Psoas muscle (tissue), 8 donors: ENCODE measurements around the gene POLR3A. TPM values are rescaled to one million over a fixed set of nuclear protein-coding genes. Genes with fewer than 3 reads are reported as not detected.
A peak's percentile ranks its signal among the peaks of the same experiment; 100 is the strongest.

Source experiments
- ATAC-seq, 4 donors: fragments of 200-7000 bp; cut with Tn5 transposase; one replicate each; pipeline ENCODE4 v1.9.1; 2020; ENCODE audit warnings: moderate library complexity in 3 of 4, mild to moderate bottlenecking in 2 of 4
- DNase-seq, 2 donors: peaks; one replicate each; pipeline ENCODE4 v3.0.0-alpha.2; 2020
- H3K27ac ChIP-seq: fragments of 200-600 bp; one replicate; pipeline ENCODE4 v1.8.0; 2022
- H3K27me3 ChIP-seq, 3 donors: fragments of 200-600 bp in 1 of 3; one replicate each; pipeline versions ENCODE4 v1.6.1 to v1.8.0; 2013 to 2022; ENCODE audit warnings: low read length in 2 of 3, mild to moderate bottlenecking in 2 of 3, moderate library complexity in 1 of 3; ENCODE audit not compliant: insufficient read depth in 3 of 3
- H3K36me3 ChIP-seq, 2 donors: fragments of 200-600 bp in 1 of 2; one replicate each; pipeline versions ENCODE4 v1.6.1 to v1.8.0; 2013 to 2022; ENCODE audit warnings: low read depth in 1 of 2, mild to moderate bottlenecking in 1 of 2, moderate library complexity in 1 of 2; ENCODE audit not compliant: insufficient read depth in 1 of 2
- H3K4me1 ChIP-seq: fragments of 200-600 bp; one replicate; pipeline ENCODE4 v1.8.0; 2022
- H3K4me3 ChIP-seq: fragments of 200-600 bp; one replicate; pipeline ENCODE4 v1.8.0; 2022; ENCODE audit warnings: mild to moderate bottlenecking
- H3K9me3 ChIP-seq: fragments of 200-600 bp; one replicate; pipeline ENCODE4 v1.8.0; 2022
- WGBS, 3 donors: extraction: QIAGEN DNeasy Blood & Tissue Kit; methylation state at CpG; one replicate each; pipeline versions ENCODE4 v1.1.6 to v1.1.7; 2013; 5-methylcytosine and 5-hydroxymethylcytosine counted together
- intact Hi-C, 2 donors: fragments of 100-400 bp; cut with DNase I; formaldehyde crosslinking; loops; one replicate each; pipeline versions ENCODE4 v1.11.0 to v1.14.2; 2022
- polyA plus RNA-seq, 3 donors: library from polyadenylated mRNA; stranded (reverse); fragments of 200-250 nt; gene quantifications; one replicate each; pipeline ENCODE4 v1.2.3, GENCODE V29; 2013
- total RNA-seq, 4 donors: library from RNA; stranded (reverse); fragmentation: NEBNext Ultra II Directional in 2 of 4; extraction: Animal tissue kit (Norgen Biotek cat#: 25700) in 2 of 4; gene quantifications; one replicate each; pipeline versions ENCODE4 v1.2.1 to v1.2.4, GENCODE V29; 2021 to 2023
- TF ChIP-seq, protein P1 (sequence below): fragments of 200-600 bp; IDR thresholded peaks from one replicate; pipeline ENCODE4 v1.8.0; 2022; ENCODE audit warnings: antibody characterized with exemption
- donor health status: healthy with polysubstance abuse.
- donor health status: DM: no; HTN: no; CAD: no; lungs with moderate emphysema.
- donor health status: Bipolar disorder and iron deficiency.
- donor health status: healthy.
- donor health status: DM: yes; HTN: yes; CAD: no.
- donor health status: DM: no; HTN: no; CAD: no.
- donor health status: DM: no; HTN: no; CAD: no.
- donor health status: DM: yes; HTN: yes; CAD: no.

The POLR3A gene
- total and polyA plus RNA-seq, 7 donors = 5.2 to 16.5 (median 12.6) TPM

DNA sequence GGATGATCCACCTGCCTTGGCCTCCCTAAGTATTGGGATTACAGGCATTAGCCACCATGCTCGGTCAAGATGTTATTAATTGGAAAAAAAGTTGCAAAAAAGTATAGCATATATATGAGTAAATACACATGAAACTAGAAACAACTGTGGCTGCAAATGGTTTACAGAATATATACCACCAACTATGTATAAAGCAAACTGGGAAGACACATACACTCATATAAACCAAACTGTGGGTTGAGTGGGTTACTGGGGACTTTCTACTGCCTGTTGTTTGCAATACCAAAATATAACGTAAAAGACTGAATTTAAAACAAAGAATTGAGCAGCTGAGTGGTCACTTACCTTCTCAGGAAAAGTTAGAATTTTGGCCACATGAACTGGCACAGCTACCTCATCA, 8.1 kb downstream of the POLR3A start:
- no peak overlapping the region for H3K4me3 ChIP-seq
- peaks cover 17 to 100% of the 10 kb centered on the region in 2 donors for H3K36me3 ChIP-seq
- WGBS, 3 donors = 88 to 97% (median 90%) methylated on average over 2 of the region's 2 CpGs
- no peaks in the 10 kb centered on the region for H3K4me1 ChIP-seq
- intact Hi-C loops = no loop called here
- H3K9me3 ChIP-seq = no peaks in the 10 kb centered on the region
- H3K27ac ChIP-seq = no peak overlapping the region
- DNase-seq (no peak), ATAC-seq (no peak)
- TF ChIP-seq, protein P1, sequence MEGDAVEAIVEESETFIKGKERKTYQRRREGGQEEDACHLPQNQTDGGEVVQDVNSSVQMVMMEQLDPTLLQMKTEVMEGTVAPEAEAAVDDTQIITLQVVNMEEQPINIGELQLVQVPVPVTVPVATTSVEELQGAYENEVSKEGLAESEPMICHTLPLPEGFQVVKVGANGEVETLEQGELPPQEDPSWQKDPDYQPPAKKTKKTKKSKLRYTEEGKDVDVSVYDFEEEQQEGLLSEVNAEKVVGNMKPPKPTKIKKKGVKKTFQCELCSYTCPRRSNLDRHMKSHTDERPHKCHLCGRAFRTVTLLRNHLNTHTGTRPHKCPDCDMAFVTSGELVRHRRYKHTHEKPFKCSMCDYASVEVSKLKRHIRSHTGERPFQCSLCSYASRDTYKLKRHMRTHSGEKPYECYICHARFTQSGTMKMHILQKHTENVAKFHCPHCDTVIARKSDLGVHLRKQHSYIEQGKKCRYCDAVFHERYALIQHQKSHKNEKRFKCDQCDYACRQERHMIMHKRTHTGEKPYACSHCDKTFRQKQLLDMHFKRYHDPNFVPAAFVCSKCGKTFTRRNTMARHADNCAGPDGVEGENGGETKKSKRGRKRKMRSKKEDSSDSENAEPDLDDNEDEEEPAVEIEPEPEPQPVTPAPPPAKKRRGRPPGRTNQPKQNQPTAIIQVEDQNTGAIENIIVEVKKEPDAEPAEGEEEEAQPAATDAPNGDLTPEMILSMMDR = no peak
- no peaks in the 10 kb centered on the region for H3K27me3 ChIP-seq

DNA sequence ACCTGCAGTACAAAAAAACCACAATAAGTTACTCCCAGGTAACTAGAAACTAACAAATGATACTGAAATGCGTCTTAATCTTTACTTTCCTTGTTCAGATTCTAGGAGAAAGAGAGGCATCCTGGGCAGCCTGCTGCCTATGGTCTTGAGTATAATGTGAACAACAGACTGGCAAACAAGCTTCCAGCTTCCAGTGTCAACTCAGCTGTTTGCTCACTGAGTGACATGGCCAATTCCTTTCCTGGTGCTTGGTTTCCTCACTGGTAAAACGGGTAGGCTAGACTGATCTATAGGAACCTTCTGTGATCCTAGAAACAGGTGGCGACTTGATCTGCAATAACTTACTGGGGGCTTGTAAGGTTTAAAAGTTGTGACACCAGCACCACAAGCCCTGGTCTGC, 10.1 kb downstream of the POLR3A start:
- Histone ChIP-seq H3K27ac (no peak overlapping the region), H3K36me3 (peaks cover 14 to 100% of the 10 kb centered on the region in 2 donors), H3K4me3 (no peak overlapping the region), H3K9me3 (no peaks in the 10 kb centered on the region), H3K27me3 (no peaks in the 10 kb centered on the region), H3K4me1 (peaks cover 6% of the 10 kb centered on the region)
- DNase-seq = no peak
- 85 to 89% (median 86%) methylated on average over 3 of the region's 3 CpGs for WGBS, 3 donors
- TF ChIP-seq, protein P1 = no peak
- ATAC-seq = no peak
- intact Hi-C loops = no loop called here

DNA sequence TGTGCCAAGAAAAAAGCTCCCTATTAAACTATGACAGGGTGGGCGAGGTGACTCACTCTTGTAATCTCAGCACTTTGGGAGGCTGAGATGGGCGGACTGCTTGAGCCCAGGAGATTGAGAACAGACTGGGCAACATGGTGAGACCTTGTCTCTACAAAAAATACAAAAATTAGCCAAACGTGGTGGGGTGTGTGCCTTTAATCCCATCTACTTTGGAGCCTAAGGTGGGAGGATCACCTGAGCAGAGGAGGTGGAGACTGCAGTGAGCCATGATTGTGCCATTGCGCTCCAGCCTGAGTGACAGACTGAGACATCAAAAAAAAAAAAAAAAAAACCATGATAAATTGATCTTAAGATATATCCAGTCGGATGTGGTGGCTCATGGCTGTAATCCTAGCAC, 11.5 kb downstream of the POLR3A start:
- Histone ChIP-seq H3K36me3 (peaks cover 17 to 99% of the 10 kb centered on the region in 2 donors), H3K27ac (no peak overlapping the region), H3K9me3 (no peaks in the 10 kb centered on the region), H3K4me3 (no peak overlapping the region), H3K27me3 (no peaks in the 10 kb centered on the region), H3K4me1 (peaks cover 6% of the 10 kb centered on the region)
- ATAC-seq (no peak), DNase-seq (no peak)
- intact Hi-C loops = no loop called here
- 82 to 86% (median 85%) methylated on average over 5 of the region's 5 CpGs for WGBS, 3 donors
- TF ChIP-seq, protein P1 = no peak

DNA sequence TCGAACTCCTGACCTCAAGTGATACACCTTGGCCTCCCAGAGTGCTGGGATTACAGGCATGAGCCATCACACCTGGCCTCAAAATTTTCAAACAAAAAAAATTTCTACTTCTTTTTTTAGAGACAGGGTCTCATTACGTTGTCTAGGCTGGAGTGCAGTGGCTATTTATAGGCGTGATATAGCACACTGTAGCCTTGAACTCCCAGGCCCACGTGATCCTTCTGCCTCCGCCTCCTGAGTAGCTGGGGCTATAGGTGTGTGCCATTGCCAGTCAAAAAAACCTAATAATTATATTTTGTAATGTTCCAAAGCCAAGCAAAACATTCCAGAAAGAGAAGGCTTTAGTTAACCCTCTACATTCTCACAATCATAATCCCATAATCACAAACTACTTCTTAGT, 13.8 kb downstream of the POLR3A start:
- Histone ChIP-seq H3K27ac (peak overlapping the region; percentile 63), H3K36me3 (peaks cover 13 to 99% of the 10 kb centered on the region in 2 donors), H3K27me3 (no peaks in the 10 kb centered on the region), H3K4me3 (no peak overlapping the region), H3K4me1 (peaks cover 6% of the 10 kb centered on the region), H3K9me3 (no peaks in the 10 kb centered on the region)
- DNase-seq = no peak
- TF ChIP-seq, protein P1 = no peak
- intact Hi-C loops = no loop called here
- 46 to 71% (median 47%) methylated on average over 5 of the region's 5 CpGs for WGBS, 3 donors
- ATAC-seq = peak; percentile 81 to 92 (median 91)

DNA sequence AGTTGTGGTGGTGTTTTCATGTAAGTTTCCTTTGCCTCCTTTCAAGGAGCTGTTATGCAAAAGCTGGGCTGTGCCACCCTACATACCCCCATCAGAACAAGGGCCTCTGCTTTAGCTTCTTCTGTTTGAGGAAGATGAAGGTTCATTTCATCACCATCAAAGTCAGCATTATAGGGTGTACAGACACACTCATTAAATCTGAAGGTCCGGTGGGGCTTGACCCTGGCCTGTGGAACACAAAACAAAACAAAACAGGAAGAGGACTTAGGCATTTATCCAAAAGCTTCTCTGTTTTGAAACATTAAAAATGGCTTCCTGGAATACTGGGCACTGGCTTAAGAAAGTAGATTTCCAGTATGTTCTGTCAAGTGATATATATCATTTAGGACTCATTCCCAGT, 15.8 kb downstream of the POLR3A start:
- ATAC-seq (no peak), DNase-seq (no peak)
- Histone ChIP-seq H3K4me3 (no peak overlapping the region), H3K4me1 (peaks cover 6% of the 10 kb centered on the region), H3K27me3 (no peaks in the 10 kb centered on the region), H3K9me3 (no peaks in the 10 kb centered on the region), H3K27ac (no peak overlapping the region), H3K36me3 (peaks cover 3 to 98% of the 10 kb centered on the region in 2 donors)
- intact Hi-C loops = no loop called here
- WGBS, 3 donors = 56 to 74% (median 56%) methylated on average over 1 of the region's 1 CpG
- TF ChIP-seq, protein P1 = no peak
